HL-60/S4 (cell line): ENCODE measurements around the gene ATP11A.
"Not testable (repeated sequence)": the region's sequence is repeated elsewhere in the genome, so short reads cannot be mapped to it uniquely, and the experiment has no call there.

Experiments used
- in situ Hi-C: fragments of 300-500 bp; cut with MboI; formaldehyde crosslinking; loops from 2 replicates; pipeline ENCODE4 v1.14.3; 2022; ENCODE audit warnings: low sequenced_read_pairs

ATP11A gene

GRCh38 chr13:112772929-112773328 lies 83.1 kb downstream of the ATP11A start:
- in situ Hi-C loops, result no loop called here

- in situ Hi-C loops, result no loop called here
Observed at GRCh38 chr13:112773601-112774447, 84.0 kb downstream of the ATP11A start.

GRCh38 chr13:112774448-112774792 lies 84.6 kb downstream of the ATP11A start:
- in situ Hi-C loops, result no loop called here

GRCh38 chr13:112774829-112775565 lies 85.2 kb downstream of the ATP11A start:
- in situ Hi-C loops, result no loop called here

- in situ Hi-C loops, result no loop called here
Observed at GRCh38 chr13:112775791-112776279, 86.0 kb downstream of the ATP11A start.

GRCh38 chr13:112776354-112776753 lies 86.5 kb downstream of the ATP11A start:
- in situ Hi-C loops, result no loop called here

GRCh38 chr13:112776971-112777370 lies 87.1 kb downstream of the ATP11A start:
- in situ Hi-C loops, result no loop called here

- in situ Hi-C loops, result no loop called here
Observed at GRCh38 chr13:112777637-112778406, 88.0 kb downstream of the ATP11A start.

- in situ Hi-C loops, result no loop called here
Observed at GRCh38 chr13:112779856-112780604, 90.2 kb downstream of the ATP11A start.

- in situ Hi-C loops, result no loop called here
Observed at GRCh38 chr13:112781287-112781686, 91.4 kb downstream of the ATP11A start.

- in situ Hi-C loops, result no loop called here
Observed at GRCh38 chr13:112781881-112782361, 92.1 kb downstream of the ATP11A start.

GRCh38 chr13:112782429-112783010 lies 92.7 kb downstream of the ATP11A start:
- in situ Hi-C loops, result no loop called here

- in situ Hi-C loops, result no loop called here
Observed at GRCh38 chr13:112783135-112783977, 93.5 kb downstream of the ATP11A start.

GRCh38 chr13:112783978-112784371 lies 94.1 kb downstream of the ATP11A start:
- in situ Hi-C loops, result no loop called here

GRCh38 chr13:112784811-112785482 lies 95.1 kb downstream of the ATP11A start:
- in situ Hi-C loops, result no loop called here

GRCh38 chr13:112785483-112785856 lies 95.6 kb downstream of the ATP11A start:
- in situ Hi-C loops, result no loop called here

GRCh38 chr13:112786810-112787209 lies 97.0 kb downstream of the ATP11A start:
- in situ Hi-C loops, result not testable (repeated sequence)

GRCh38 chr13:112790735-112791641 lies 101.2 kb downstream of the ATP11A start:
- in situ Hi-C loops, result no loop called here
